Fibroblast of skin of left quadriceps (primary cell): Measurements from ENCODE around the gene ACSS1.

Experiments used
- DNase-seq, 2 experiments: peaks; one replicate each; pipeline ENCODE4 v3.0.0-alpha.2; 2013; ENCODE audit warnings: low read depth in 2 of 2

The ACSS1 gene

GRCh38 chr20:25078662-25079061 is 20.7 kb upstream of the ACSS1 start:
- no peak for DNase-seq

- no peak for DNase-seq
Observed at GRCh38 chr20:25077610-25078169, 19.8 kb upstream of the ACSS1 start.

- no peak for DNase-seq
Observed at GRCh38 chr20:25076731-25077609, 19.0 kb upstream of the ACSS1 start.

GRCh38 chr20:25076201-25076600 is 18.3 kb upstream of the ACSS1 start:
- DNase-seq = no peak

- DNase-seq = no peak
Observed at GRCh38 chr20:25073544-25073943, 15.6 kb upstream of the ACSS1 start.

GRCh38 chr20:25072226-25072811 is 14.4 kb upstream of the ACSS1 start:
- no peak for DNase-seq

GRCh38 chr20:25071734-25072133 is 13.8 kb upstream of the ACSS1 start:
- DNase-seq = no peak

- DNase-seq = no peak
Observed at GRCh38 chr20:25070821-25071473, 13.0 kb upstream of the ACSS1 start.

GRCh38 chr20:25067102-25067987 is 9.4 kb upstream of the ACSS1 start:
- DNase-seq = no peak

GRCh38 chr20:25066386-25066785 is 8.4 kb upstream of the ACSS1 start:
- no peak for DNase-seq

GRCh38 chr20:25065625-25066338 is 7.8 kb upstream of the ACSS1 start:
- no peak for DNase-seq

- no peak for DNase-seq
Observed at GRCh38 chr20:25065072-25065624, 7.2 kb upstream of the ACSS1 start.

- DNase-seq = no peak
Observed at GRCh38 chr20:25064561-25065071, 6.7 kb upstream of the ACSS1 start.

- DNase-seq = no peak
Observed at GRCh38 chr20:25063981-25064380, 6.0 kb upstream of the ACSS1 start.

GRCh38 chr20:25063546-25063945 is 5.6 kb upstream of the ACSS1 start:
- no peak for DNase-seq

GRCh38 chr20:25062841-25063240 is 4.9 kb upstream of the ACSS1 start:
- no peak for DNase-seq

- no peak for DNase-seq
Observed at GRCh38 chr20:25061821-25062530, 4.0 kb upstream of the ACSS1 start.

- no peak for DNase-seq
Observed at GRCh38 chr20:25061103-25061799, 3.3 kb upstream of the ACSS1 start.

- no peak for DNase-seq
Observed at GRCh38 chr20:25059866-25060465, 2.0 kb upstream of the ACSS1 start.
